HL-60 (cell line): Measurements from ENCODE around the gene SULT6B1.

Experiments
- DNase-seq, 2 experiments: peaks; one replicate each; pipeline ENCODE4 v3.0.0-alpha.2; 2010 to 2020; ENCODE audit warnings: low read depth in 1 of 2, low spot score in 1 of 2
- H3K27ac ChIP-seq: fragments of 250-450 bp; sonication (Bioruptor Pico); replicated peaks from 2 replicates; pipeline ENCODE4 v1.5.1; 2020; ENCODE audit warnings: mild to moderate bottlenecking, moderate library complexity
- H3K27me3 ChIP-seq: fragments of 250-450 bp; sonication (Bioruptor Pico); 2 replicates; pipeline ENCODE4 v1.5.1; 2021; ENCODE audit warnings: mild to moderate bottlenecking, moderate library complexity; ENCODE audit not compliant: insufficient read depth, poor library complexity, severe bottlenecking
- H3K4me3 ChIP-seq: replicated peaks from 2 replicates; pipeline ENCODE4 v1.5.1; 2011; ENCODE audit warnings: mild to moderate bottlenecking, control low read depth, low read length; ENCODE audit not compliant: insufficient read depth
- CTCF ChIP-seq: IDR thresholded peaks from one replicate; pipeline ENCODE4 v1.5.1; 2011; ENCODE audit warnings: low read length, control low read depth, inconsistent platforms; ENCODE audit not compliant: insufficient read depth
- GABPA ChIP-seq: IDR thresholded peaks from 2 replicates; pipeline ENCODE4 v1.6.1; 2012; ENCODE audit warnings: low read depth
- POLR2AphosphoS5 ChIP-seq: IDR thresholded peaks from 2 replicates; pipeline ENCODE4 v1.6.1; 2012; ENCODE audit warnings: low read depth
- REST ChIP-seq: IDR thresholded peaks from 2 replicates; pipeline ENCODE4 v1.6.1; 2012; ENCODE audit warnings: low read depth; ENCODE audit not compliant: insufficient replicate concordance
- SPI1 ChIP-seq: IDR thresholded peaks from 2 replicates; pipeline ENCODE4 v1.6.1; 2012; ENCODE audit warnings: low read depth, mild to moderate bottlenecking, borderline replicate concordance
- long read RNA-seq: library from polyadenylated mRNA; unstranded; transcript quantifications from one replicate; pipeline ENCODE4 v2.0.0, GENCODE V29; 2020

Gene SULT6B1
- long read RNA-seq, result 0 reads

GRCh38 chr2:37188570-37188969 is at the start of gene SULT6B1:
Gene SULT6B1, minus strand, starts transcription at chr2:37188670. Its CDS starts 30 bp downstream, at chr2:37188640.
- no peak for TF ChIP-seq GABPA
- no peak for TF ChIP-seq POLR2AphosphoS5
- no peak for TF ChIP-seq CTCF
- TF ChIP-seq REST, result no peak
- TF ChIP-seq SPI1, result no peak
- no peak for DNase-seq
- Histone ChIP-seq H3K27me3 (no peaks in the 10 kb centered on the region), H3K27ac (peak within 1 kb of the TSS; percentile 82), H3K4me3 (no peak within 1 kb of the TSS)

GRCh38 chr2:37232131-37232933 is 43.9 kb upstream of the SULT6B1 start:
- DNase-seq, result peak in 1 of 2 experiments; percentile 7
- Histone ChIP-seq H3K4me3 (peak overlapping the region; percentile 86), H3K27me3 (no peaks in the 10 kb centered on the region), H3K27ac (peak overlapping the region; percentile 86)
- TF ChIP-seq CTCF (no peak), REST (no peak), GABPA (no peak), SPI1 (no peak), POLR2AphosphoS5 (no peak)

- Histone ChIP-seq H3K27ac (peak within 1 kb of the TSS; percentile 86), H3K27me3 (no peaks in the 10 kb centered on the region), H3K4me3 (peak within 1 kb of the TSS; percentile 86)
- TF ChIP-seq GABPA, result peak; percentile 83
- no peak for TF ChIP-seq CTCF
- peak; percentile 71 for TF ChIP-seq REST
- no peak for TF ChIP-seq SPI1
- peak; percentile 90 for TF ChIP-seq POLR2AphosphoS5
- DNase-seq, result peak; percentile 79 to 96
Observed at GRCh38 chr2:37231241-37232130, 43.0 kb upstream of the SULT6B1 start, which contains the start of the genes CEBPZ and NDUFAF7. Gene CEBPZ, minus strand, starts transcription at chr2:37231596. Its CDS starts 29 bp downstream, at chr2:37231567. Gene NDUFAF7, plus strand, starts transcription at chr2:37231658. Its CDS starts 48 bp downstream, at chr2:37231706.
